HG02642 (cell line): Measurements from ENCODE around the gene DDX5.
"Not testable (repeated sequence)": the region's sequence is repeated elsewhere in the genome, so short reads cannot be mapped to it uniquely, and the experiment has no call there.

Source experiments
- ATAC-seq: cut with Tn5 transposase; IDR thresholded peaks from one replicate; pipeline ENCODE4 v1.9.1; 2021; ENCODE audit warnings: mild to moderate bottlenecking; ENCODE audit not compliant: unreplicated experiment, poor library complexity

DDX5 gene

DNA sequence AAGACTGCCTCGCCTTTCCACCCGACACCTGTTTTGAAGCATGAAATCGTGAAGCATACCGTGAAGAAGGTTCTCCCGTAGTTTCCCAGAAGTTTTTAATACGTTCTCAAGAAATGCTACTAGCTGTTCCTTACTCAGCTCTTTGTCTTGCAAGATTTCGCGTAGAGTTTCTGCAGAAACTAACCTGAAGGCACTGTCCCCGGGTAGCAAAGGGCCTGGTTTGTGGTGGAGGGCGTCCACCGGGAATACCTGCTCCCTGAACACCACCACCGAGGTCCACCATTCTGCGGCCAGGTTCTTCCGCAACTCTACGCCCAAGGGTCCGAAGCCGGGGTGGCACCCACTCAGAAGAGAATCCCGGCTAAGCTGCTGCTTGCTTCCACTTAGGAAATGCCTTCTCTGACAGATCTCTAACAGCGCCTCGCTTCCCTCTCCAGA is 9.7 kb downstream of the DDX5 start:
- ATAC-seq = no peak

DNA sequence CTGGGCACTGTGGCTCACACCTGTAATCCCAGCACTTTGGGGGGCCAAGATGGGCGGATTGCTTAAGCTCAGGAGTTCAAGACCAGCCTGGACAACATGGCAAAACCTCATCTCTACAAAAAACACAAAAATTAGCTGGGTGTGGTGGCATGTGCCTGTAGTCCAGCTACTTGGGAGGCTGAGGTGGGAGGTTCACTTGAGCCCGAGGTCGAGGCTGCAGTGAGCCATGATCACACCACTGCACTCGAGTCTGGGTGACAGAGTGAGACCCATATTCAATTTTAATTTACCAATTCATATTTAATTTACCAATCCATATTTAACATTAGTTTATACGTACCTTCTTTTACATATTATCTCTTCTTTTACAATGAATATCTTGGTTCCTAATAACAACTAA is 10.8 kb downstream of the DDX5 start:
- not testable (repeated sequence) for ATAC-seq

DNA sequence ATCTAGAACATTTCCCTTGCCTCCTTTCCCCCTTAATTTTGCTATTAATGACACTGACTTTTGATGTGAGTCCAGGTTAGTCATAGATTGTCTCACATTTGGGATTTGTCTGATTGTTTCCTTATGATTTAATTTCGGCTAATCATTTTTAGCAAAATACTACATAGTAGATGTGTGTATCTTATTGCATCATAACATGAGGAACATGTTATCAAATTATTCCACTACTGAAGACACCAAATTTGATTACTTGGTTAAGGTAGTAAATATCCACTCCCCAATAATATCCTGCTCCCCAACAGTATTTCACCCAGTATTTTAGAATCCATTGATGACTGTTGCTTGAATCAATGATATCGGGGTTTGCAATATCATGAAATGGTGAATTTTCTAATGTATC is 12.0 kb downstream of the DDX5 start:
- no peak for ATAC-seq

DNA sequence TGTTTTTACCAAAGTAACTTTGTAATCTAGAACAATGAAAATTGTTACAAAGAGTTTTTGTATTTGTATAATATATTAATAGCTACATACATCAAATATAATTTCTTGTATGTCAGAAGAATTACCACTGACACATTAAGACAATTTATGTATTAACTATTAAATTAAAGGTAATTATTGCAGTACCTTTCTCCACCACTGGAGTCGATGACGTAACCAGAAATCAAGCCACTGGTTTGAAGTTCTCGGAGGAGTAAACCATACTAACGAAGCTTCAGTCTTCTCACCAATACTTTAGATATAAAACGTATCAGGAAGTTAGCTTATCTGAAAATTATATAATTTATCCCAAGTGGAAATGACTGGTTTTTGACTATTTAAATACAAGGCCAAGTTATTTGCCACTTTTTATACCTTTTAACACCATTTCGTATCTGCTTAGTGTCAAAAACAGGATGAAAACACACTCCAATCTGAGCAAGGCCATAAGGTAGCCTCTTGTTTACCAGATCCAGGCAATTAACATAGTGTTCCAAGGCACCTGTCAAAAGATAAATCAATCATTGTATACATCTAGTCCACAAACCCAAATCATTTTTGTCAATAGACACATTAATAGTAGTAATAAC is 13.5 kb downstream of the DDX5 start:
- ATAC-seq = no peak

DNA sequence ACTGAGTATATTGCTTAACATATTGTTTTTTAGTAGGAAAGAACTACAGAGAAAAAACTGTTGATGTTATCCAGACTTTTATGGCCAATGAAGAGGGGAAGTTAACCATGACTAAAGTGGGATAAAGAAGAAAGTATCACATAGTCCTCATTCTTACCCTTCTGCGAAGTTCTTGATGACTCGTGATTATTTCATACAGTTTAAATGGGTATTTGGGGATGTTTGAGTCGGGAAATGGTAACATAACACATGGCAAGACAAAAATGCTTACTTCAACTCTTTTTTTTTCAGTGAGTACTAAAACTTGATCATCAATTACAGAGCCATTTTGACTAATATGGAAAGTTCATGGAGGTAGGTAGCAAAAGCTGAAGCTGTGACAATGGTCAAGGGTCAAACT is 14.1 kb downstream of the DDX5 start:
- no peak for ATAC-seq

DNA sequence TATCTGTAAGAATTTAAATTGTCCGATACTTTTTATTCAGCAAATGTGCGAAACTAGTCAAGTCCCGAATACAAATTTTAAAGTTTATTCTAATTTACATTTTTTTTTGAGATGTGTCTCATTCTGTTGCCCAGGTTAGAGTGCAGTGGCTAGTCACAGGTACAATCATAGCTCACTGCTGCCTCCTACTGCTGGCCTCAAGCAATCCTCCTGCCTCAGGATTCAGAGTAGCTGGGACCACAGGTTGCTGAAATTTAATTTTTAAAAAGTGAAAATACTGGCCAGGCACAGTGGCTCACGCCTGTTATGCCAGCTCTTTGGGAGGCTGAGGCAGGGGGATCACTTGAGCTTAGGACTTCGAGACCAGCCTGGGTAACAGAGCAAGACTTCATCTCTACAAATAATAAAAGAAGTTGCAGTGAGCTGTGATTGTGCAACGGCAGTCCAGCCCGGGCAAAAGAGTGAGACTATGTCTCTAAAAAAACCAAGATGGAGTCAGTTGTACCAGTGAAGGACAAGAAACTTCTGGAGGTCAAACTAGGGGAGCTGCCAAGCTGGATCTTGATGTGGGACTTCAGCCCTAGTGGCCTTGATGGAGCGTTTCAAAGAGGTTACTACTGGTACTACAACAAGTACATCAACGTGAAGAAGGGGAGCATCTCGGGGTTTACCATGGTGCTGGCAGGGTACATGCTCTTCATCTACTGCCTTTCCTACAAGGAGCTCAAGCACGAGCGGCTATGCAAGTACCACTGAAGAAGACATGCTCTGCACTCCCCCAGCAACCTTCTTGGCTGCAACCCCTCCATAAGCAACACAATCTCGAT is 14.8 kb downstream of the DDX5 start:
- no peak for ATAC-seq

DNA sequence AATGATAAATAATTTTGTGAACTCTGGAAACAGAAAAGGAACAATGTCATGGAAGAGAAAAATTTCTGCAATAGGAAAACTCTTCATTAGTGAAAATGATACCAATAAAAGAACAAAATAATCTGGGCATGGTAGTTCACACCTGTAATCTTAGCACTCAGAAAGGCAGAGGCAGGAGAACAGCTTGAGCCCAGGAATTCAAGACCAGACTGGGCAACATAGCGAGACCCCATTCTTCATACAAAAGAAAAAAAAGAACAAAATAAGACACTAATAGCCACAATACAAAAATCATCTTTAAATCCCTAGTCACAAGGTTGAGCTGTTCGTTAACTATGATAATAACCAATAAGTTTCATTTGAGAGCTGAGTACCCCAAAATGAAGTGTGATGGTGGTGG is 17.8 kb downstream of the DDX5 start:
- ATAC-seq = no peak

DNA sequence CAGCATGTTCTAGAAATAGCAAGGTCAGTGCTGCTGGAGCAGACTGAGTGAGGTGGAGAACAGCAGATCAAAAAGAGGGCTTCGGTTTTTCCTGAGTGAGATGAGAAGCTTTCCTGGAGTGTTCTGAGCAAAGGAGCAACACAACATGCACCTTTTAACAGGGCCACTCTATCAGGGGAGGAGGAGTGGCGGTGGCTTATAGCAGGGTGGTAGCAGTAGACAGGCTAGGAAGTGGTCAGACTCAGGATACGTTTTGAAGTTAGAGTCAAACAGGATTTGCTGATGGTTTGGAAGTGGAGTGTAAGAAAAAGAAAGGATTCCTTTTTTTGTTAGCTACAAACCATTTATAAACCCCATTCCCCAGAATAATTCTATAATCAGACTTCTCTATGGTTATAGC is 21.7 kb downstream of the DDX5 start:
- ATAC-seq = no peak

DNA sequence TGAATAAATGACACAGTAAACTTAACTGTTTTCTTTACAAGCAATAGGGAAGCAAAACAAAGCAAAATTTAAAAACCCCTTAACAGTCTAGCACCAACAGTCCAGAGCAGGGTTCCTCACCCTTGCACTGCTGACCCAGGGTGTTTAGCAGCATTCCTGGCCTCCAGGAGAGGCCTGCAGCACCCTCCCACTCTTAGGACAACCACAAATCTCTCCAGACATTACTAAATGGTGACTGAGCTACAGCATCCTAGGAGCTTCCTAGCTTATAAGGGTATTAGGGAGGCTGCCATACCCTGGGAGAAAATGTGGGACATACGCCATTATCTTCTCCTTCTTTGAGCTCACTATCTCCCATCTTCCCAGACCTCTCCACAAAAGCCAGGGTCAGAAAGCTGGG is 25.1 kb downstream of the DDX5 start:
- ATAC-seq = no peak

DNA sequence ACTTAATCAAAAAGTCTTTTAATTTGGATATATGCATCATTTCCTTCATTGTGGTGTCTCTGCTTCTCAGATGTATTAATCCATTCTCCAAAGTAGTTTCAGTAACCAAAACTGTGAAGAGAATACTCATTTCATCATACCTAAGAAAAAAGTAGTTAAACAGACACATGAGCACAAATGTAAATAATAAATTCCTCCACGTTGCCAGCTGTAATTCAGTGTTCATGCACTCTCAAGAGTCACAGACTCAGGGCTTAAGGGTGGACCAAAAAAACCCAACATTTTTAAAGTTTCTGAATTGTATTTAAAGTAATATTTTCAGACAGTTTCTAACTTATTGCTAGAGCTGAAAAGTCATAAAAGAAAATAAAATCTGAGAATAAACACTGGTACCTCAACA is 28.2 kb downstream of the DDX5 start:
- ATAC-seq = no peak

DNA sequence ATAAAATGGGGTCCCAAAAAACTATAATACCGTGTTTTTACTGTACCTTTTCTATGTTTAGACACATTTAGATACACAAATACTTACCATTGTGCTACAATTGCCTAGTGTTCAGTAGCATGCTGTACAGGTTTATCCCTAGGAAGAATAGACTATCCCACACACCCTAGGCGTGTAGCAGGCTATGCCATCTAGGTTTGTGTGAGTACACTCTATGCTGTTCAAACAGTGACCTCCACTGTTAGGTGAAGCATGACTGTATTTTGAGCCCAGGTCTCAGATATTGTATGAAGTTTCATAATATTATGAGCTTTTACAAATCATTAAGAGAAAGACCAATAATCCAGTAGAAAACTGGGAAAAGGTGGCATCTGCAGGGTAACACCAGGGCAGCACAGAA is 33.5 kb downstream of the DDX5 start:
- no peak for ATAC-seq

DNA sequence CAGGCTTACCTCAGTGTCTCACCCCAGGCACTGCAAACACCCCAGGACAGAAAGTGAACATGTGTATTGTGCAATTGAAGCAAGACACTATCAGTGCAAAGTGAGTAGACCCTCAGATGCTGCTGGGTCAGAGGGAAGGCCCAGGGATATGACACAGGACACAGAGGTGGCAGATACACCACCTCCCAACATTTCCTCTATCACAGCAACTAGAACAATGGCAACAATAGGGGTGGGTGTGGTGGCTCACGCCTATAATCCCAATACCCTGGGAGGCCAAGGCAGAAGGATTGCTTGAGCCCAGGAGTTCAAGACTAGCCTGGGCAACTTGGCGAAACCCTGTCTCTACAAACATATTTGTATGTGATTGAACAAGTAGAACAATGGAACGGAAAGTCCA is 34.6 kb downstream of the DDX5 start:
- ATAC-seq = no peak

DNA sequence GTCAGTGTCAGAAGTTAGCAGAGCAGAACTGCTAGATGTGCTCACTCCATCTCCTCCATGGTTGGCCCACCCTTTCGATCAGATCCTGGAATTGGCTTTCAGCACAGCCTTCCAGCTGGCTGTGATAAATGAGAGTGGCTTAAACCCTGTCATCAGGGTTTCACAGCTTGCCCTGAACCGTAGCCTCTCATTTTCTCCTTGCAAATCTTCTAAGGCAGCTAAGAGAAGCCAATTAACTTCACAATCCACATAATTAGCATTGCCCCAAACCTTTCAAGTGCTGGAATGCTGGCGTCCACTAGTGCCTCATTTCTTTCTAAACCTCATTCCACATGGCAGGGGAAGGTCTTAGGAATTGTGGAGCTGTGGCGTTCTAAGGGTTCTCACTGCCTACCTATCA is 35.5 kb downstream of the DDX5 start:
- ATAC-seq = no peak

DNA sequence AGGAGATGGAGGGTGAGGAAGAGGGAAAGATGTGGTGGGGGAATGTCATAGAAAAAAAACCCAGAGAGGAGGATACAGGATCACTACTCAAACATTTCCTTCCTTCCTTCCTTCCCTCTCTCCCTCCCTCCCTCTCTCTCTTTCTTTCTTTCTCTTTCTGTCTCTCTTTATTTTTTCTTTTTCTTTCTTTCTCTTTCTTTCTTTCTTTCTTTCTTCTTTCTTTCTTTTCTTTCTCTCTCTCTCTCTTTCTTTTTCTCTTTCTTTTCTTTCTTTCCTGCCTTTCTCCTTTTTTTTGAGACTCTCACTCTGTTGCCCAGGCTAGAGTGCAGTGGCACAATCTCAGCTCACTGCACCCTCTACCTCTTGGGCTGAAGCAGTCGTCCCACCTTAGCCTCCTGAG is 39.3 kb downstream of the DDX5 start:
- not testable (repeated sequence) for ATAC-seq

DNA sequence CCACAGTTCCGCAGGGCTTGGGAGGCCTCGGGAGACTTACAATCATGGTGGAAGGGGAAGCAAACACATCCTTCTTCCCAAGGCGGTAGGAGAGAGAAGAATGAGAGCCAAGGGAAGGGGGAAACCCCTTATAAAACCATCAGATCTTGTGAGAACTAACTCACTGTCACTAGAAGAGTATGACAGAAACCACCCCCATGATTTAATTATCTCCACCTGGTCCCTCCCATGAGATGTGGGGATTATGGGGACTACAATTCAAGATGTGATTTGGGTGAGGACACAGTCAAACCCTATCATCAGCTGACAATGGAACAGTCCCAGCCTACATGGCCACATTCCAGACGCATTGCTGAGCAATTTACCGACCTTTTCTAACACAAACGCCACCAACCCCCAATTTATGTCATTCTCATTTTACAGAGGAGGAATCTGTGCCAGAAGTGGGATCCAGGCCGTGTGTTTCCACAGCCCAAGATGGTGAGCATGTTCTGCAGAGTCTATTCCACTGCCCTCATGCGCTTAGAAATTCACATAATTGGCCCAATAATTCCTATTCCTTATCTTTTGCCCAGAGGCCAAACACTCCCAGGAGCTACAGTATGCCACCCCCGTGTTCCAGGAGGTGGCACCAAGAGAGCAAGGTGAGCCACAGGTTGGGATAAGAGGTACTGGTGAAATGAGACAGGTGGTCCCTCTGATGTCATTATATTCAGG is 39.9 kb downstream of the DDX5 start:
- ATAC-seq = no peak

DNA sequence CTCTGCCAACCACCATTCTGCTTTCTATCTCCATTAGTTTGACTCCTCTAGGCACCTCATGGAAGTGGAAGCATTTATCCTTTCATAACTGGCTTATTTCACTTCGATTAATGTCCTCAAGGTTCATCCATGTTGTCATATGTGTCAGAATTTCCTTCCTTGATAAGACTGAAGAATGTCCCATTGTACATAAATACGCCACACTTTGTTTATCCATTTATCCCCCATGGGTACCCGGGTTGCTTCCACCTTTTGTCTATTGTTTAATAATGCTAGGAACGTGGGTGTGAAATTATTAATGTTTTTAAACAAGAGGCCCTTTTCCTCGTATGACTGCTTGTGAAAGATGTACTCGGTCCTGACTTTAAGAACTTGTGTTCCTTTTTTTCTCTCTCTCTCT is 44.3 kb downstream of the DDX5 start:
- ATAC-seq = no peak

DNA sequence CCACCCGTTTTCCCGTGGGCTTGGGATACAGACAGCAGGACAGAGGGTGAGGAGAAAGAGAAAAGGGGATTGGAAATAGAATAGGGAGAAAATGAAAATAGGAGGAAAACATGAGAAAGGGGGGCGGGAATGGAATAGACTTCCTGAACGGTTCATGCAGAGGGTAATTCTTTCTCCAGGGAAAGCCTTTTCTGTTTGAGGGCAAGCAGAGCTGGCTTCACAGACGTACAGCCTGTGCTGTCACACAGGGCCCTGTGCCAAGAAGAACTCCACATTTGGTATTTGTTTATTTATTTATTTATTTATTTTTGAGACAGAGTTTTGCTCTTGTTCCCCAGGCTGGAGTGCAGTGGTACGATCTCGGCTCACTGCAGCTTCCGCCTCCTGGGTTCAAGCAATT is 45.1 kb downstream of the DDX5 start:
- ATAC-seq = no peak

DNA sequence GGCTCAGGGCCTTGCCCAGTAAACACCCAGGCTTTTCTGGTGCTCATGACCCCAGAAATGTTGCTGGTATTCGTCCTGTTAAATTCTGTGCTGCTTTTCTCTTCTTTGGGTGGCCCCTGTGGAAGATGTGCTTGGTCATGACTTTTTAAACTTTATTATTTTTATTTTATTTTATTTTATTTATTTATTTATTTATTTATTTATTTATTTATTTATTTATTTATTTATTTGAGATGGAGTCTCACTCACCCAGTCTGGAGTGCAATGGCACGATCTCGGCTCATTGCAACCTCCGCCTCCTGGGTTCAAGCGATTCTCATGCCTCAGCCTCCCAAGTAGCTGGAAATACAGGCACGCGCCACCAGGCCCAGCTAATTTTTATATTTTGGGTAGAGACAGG is 46.3 kb downstream of the DDX5 start:
- not testable (repeated sequence) for ATAC-seq

DNA sequence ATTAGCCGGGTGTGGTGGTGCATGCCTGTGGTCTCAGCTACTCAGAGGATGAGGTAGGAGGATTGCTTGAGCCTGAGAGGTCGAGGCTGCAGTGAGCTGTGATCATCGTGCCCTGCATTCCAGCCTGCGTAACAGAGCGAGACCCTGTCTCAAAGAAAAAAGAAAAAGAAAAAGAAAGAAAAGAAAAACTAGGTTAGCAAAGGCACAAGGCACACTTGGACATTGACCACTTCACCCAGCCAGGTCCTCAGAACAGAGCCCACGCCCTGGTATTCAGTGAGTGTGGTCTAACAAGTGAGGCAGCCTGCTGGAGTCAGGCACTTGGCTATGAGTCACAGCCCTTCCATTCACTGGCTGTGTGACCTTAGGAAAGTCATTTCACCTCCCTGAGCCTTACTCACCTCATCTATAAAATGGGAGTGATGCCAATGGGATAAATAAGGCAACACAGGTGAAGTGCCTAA is 46.8 kb downstream of the DDX5 start:
- ATAC-seq = no peak

DNA sequence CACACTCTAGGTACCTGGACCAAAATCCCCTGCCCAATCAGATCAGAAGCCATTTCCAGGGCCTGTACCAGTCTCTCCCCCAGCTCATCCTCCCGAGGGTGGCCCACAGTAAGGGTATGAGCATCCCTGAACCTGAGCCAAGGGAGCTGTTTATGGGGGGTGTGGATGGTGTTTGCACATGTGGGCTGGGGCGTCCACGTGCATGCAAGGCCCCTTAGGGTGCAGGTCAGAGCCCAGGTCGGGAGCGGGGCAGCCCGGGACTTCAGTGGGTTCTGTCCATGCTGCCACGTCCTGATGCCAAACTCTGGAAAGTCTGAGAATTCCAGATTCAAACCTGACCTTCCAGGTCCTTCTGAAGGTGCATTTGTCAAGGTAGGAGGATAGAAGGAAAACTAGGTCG is 47.3 kb downstream of the DDX5 start:
- ATAC-seq = no peak

DNA sequence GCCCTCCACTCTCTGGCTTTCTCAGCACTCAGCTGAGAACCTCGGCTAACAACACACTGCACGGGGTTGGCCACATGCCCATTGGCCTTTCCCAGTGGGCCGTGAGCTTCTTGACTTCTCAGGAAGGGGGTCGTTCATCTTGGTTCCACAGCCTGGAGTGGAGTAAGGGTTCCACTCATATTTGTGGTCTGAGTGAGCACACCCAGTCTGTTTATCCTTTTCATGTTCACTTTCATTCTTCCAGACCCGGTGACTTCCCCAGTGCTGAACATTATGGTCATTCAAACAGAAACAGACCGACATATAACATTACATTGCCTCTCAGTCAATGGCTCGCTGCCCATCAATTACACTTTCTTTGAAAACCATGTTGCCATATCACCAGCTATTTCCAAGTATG is 48.9 kb downstream of the DDX5 start:
- no peak for ATAC-seq
